HEK293 (cell line): ENCODE data around the gene DSCAML1.

Source experiments
- CTCF ChIP-seq: fragments of 450-650 bp; formaldehyde crosslinking; IDR thresholded peaks from 2 replicates; pipeline ENCODE4 v1.5.1; 2016; ENCODE audit warnings: missing biosample characterization, missing genetic modification characterization
- GLIS1 ChIP-seq: fragments of 450-650 bp; formaldehyde crosslinking; IDR thresholded peaks from 2 replicates; pipeline ENCODE4 v1.5.1; 2016; ENCODE audit warnings: missing biosample characterization, missing genetic modification characterization
- HOXA7 ChIP-seq: sonication (generic); formaldehyde crosslinking; IDR thresholded peaks from 2 replicates; pipeline ENCODE4 v1.8.1; 2022; ENCODE audit warnings: missing genetic modification reagents, borderline replicate concordance
- ZNF768 ChIP-seq: fragments of 450-650 bp; formaldehyde crosslinking; IDR thresholded peaks from 2 replicates; pipeline ENCODE4 v1.5.1; 2018; ENCODE audit warnings: missing biosample characterization, mild to moderate bottlenecking, missing genetic modification characterization

DNA sequence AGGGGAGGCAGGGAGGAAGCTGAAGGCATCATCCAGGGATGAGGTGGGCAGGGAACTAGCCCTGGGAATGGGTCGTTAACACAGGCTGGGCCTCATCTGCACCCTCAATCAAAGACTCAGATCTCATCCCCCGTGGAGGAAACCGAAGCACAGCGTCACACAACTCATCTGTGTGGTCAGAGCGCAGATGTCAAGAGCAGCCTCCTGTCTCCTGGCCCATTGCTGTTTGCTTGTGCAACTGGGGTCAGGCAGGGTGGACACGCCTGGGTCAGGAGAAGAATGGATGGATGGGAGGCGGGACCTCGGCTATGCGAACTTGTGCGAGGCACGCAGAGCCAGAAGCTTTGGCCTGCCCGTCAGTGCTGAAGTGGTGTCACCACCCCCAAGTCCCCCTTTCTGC is 251.3 kb downstream of the DSCAML1 start:
- TF ChIP-seq ZNF768 = no peak
- TF ChIP-seq CTCF = no peak
- TF ChIP-seq HOXA7 (CRISPR knock-in tag) = no peak
- TF ChIP-seq GLIS1 (tag by site-specific recombination) = no peak
